ENCODE data around the gene EIF3I.

The EIF3I gene

DNA sequence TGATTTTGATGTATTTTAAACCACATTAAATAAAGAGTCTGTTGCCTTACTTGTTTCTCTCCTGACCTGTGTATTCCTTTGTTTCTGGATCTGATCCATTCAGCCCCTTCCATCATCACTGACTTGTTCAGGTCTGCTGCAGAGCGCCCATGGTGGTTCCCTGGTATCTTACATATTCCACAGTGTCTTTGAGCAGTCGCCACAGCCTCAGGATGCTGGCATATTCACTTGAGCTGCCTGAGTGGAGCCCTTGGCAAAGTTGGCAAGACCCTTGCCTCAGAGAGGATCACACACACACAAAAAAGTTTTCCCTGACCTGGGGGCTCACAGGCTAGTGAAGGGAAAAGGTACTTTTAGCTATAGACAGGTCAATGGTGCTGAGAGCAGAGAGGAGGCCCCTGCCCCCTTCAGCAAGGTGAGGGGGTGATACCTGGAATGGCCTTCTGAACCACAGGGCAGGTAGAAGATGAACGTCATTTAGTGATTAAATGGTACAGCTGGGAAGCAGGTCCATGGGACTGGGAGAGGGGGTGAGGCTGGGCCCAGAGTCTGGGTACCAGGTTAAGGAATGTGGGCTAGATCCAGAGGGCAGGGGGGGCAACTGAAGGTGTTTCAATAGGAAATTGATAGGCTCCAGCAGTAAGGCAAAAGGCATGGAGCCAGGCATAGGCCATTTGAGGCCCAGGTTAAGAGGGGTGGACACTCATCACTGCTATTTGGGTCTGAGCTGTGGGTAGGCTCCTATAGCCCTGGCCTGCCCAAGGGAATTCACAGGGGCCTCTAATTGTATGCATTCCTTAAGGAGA is 23.8 kb upstream of the EIF3I start:
- DNase-seq, result no peak

DNA sequence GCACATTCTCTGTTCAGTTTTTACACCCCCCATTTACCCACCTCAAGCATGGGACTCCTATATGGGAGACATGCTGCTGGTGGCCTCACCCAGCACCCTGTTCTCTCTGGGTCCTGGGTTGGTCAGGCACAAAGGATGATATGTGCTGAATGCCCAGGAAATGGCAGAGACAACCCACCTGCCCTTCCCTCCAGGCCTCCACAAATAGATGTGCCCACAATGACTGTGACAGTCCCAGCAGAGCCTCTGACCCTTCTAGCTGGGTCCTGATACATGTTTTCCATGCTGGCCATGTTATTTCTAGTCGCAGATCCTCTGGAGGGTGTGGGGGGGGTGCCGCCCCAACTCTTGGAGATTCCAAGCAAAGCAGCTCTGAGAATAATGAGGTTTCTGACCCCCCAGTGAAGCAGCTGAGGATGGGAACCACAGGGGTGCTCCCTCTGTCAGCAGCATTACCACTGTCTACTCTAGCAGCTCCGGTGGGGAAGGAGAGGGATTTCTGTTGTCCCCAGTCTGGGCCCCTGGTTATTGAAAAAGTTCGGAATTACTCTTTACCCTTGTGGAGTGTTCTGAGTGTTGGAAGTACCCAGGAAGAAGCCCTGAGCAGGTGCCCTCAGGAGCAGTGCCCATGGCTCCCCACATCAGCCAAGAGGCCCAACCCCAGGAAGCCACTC is 23.0 kb upstream of the EIF3I start:
- no peak for DNase-seq

DNA sequence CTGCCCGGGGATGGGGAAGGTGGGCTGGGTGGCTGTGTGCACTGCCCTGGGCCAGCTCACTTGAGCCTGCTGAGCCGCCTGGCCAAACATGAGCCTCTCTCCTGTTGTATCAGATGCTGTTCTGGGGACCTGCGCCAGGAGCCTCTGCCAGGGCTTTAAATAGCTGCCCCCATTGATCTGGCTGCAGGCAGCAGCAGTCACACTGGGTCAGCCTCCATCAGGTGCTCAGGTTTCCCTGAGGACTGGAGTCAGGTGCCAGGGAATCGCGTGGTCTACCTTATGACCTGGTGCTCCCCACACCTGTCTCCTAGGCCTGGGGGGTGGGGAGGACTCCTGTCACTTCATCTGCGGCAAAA is 22.5 kb upstream of the EIF3I start:
- no peak for DNase-seq

DNA sequence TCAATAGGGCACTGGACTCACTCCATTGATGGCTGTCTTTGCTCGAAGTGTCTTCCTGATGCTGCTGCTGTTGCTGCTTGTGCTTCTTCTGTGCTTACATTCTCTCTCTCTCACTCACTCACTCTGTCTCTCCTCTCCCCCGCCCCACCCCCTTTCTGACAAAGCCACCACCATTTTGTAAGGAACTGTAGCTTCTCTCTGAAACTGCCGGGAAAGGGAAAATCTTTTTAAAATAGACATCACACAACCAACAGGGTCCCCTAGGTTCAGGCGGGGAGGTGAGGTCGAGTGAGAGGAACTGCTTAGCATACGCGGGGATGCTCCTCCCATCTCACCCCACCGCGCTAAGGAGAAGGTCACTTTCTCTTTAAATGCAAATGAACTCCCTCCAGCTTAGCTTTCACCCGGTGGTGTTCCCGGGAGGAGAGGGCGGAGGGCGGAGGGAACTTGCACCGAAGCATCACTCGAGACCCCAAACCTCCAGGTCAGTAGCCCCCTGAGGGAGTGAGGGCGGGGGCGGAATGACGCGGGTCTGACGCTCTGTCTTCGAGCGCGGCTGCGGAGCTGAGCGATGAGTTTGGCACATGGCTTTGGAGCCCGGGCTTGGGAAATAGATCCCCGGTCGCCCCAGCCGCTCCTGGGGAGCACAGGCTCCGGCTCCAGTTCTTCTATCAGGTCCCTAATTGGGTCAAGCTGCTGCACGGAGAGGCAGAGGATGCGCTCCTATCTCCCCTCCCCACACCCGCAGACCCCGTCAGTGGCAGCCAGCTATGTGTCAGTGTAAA is 21.8 kb upstream of the EIF3I start, which contains the start of gene CCDC28B:
Gene CCDC28B, plus strand, starts transcription at position 370 of the 785 bp plus-strand sequence. CDS start 1,341 bp downstream, outside the sequence.
- peak; percentile 48 for DNase-seq

DNA sequence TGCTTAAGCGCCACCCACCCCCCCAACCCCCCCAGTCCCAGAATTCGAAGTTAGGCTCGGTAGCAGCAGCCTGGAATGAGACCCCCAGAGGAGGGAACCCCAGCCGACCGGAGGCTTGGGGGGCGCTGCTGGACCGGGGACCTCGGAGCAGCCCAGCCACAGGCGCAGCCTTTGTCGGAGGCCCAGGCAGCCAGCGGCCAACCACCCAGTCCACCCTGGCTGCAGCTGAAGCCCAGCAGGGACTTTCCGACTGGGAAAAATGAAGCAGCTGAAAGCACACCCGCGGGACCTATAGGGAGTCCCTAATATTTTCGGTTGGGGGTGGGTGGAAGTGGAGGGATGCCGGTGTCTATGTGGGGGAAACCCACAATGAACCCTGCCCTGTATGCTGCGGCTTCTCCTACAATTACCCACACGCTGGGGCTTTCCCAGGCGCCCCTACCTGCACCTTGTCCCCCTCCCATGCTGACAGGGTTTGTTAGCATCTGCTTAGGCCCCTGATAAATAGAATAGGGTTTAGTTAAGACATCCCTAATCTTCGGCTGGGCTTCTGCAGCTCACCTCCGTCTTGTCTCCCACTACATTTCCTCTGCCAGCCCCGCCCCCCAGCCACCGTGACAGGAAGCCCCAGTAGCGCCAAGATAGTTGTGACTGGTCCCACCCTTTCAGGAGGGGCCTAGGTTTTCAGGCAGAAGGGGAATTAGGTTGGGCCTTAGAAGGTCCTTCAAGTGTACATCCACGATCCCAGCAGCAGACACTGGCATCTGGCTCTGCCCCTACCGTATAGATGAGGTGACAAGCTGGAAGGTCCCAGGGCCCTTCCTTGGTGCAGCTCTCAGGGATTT is 21.0 kb upstream of the EIF3I start:
- peak; percentile 78 for DNase-seq

DNA sequence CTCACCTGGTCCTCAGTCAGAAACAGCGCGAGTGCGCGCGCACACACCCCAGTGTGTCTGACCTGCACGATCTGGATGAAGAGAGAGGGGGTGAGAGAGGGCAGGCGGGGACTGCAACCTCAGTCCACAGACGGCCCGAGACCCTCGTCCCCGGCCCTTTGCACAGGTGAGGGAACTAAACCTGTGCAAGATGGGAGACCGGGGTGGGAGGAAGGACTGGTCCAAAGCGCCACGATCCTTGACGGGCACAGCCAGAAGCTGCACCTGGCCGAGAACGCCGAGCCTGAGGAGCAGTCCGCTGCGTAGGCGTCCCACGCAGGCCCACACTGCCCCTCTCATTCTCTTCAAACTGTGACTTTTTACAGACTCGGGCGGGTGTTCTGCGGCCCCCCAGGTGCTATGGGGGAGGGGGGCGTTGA is 17.3 kb upstream of the EIF3I start:
- no peak for DNase-seq

DNA sequence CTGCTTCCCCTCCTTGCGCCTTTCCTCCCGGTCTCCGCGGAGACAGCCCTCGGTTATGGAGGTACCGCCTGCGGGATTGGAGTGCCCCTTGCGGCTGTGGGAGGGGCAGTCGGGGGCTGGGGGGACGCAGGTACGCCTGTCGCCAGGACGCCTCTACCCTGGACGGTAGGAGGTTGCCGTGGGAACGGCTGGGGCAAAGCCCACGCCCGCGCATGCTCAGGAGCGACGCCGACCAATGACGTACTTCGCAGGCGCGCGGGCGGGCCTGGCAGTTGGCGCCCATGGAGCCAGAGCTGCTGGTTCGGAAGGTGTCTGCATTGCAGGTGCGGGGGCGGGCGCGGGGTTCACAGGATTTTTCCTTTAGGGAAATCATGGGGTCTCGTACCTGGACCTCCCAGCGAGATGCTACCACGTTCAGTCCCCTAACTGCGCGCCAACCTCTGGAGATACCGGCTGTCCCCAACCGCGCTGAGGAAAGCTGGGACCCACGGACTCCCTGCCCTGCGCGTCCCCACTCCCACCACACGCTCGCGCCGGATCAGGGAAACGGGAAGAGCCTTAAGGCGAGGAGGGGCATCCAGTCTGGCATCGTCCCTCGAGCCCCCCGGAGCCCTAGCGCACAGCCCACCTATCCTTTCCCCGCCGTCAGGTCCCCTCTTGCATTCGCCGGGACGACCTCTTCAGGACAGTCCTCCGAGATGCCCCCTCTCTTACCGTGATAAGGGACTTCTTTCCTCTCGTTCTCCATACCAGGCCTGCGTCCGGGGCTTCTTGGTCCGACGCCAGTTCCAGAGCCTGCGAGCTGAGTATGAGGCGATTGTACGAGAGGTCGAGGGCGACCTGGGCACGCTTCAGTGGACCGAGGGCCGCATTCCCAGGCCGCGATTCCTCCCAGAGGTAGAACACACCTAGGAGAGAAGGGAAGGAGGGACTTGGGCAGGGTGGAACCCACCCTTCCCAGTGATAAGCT is 16.5 kb upstream of the EIF3I start, which contains the start of gene IQCC:
Gene IQCC, plus strand, starts transcription at position 271 of the 970 bp plus-strand sequence. Its CDS starts 11 bp downstream, at position 282.
- peak; percentile 84 for DNase-seq

DNA sequence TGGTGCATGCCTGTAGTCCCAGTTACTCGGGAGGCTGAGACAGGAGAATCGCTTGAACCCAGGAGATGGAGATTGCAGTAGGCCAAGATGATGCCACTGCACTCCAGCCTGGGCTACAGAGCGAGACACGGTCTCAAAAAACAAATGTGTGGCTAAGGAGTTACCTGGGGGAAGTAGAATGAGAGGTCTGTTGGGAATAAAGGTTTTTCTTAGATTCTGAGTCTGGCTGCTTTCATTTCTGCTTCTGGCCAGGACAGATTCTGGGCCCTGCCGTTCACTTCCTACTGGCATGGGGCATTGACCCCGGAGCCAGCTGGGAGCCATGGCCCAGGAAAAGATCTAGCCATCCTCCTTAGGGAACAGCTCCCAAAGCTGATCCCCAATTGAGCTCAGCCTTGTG is 13.7 kb upstream of the EIF3I start:
- no peak for DNase-seq

DNA sequence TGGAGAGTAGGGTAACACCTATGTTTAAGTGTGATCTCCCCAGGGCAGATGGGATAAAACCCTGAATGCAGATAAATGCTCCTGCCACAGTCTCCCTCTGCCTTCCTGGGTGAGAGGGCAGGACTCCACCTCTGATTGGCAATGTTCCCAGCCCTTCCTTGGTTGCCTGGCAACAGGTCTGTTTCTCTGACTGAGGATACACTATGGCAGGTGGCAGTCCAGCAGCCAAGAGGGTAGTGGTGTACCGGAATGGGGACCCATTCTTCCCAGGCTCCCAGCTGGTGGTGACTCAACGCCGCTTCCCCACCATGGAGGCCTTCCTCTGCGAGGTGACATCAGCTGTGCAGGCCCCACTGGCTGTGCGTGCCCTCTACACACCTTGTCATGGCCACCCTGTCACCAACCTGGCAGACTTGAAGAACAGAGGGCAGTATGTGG is 13.3 kb upstream of the EIF3I start, which contains the start of gene DCDC2B:
Gene DCDC2B, plus strand, starts transcription at position 199 of the 438 bp plus-strand sequence. Its CDS starts 5 bp downstream, at position 204.
- DNase-seq, result no peak

DNA sequence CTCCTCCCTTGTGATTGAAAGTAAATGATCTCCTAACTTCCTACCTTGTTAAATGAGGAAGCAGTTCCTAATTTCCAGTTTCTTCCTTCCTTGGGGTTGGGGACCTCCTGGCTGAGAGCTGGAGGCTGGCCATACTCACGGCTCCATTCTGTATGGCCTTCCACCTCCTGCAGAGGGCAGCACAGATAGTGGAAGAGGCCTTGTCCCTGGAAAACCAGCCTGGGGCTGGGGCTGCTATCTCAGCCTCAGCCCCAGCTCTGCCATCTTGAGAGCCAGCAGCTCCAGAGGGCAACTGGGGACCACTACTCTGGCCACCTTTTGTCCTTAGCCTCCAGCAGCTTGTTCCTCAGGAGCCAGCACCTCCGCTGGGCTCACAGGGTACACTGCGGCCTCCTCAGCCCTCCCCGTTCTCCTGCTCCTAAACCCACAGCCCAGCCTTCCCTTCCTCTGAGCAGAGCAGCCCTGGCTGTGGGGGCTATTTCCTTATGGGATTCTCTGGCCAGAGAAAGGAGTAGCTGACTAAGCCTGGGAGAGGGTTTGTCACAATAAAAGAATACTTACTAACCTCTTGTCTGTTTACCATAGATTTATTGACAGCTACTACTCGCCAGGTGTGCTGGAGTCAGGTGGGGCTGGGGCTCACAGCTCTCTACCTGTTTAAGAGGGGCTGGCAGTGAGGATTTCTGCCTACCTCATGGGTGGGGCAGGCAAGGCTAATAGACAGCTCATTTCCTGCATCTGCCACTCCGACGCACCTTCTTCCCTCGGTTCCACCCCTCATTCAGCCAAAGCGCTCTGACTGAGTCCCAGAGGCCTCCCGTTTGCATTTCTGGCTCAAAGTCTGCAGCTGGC is 6.4 kb upstream of the EIF3I start:
- peak; percentile 44 for DNase-seq

DNA sequence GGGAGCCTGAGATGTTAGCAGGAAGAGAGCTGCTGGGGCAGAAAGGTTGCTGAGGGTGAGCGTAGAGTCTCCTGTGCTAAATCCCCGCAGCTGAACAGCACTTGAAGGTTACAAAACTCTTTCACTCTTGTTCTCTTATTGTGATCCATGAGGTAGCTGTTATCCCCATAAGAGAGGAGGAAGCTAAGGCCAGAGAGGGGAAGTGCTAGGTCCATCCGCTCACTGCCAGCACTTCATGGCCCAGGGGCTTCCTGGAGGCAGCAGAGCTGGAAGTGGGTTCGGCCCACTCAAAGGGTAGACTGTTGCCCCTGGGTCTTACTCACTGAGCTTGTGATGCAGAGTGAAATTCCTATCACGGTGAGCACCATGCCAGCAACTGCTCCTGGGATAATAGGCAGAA is 5.6 kb upstream of the EIF3I start:
- DNase-seq, result no peak

DNA sequence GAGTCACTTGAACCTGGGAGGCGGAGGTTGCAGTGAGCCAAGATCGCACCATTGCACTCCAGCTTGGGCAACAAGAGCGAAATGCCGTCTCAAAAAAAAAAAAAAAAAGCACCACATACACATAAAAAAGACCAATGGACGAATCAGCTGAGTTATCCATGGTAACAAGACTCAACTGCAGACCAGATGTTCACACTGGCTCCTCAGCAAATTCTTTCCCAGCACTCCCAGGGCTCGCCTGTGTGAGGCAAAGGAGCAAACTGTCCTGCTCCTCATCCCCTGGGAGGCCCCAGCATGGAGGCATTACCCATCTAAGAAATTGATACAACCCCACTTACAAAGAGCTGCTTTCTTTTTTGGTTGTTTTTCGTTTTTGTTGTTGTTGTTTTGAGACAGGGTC is 3.2 kb upstream of the EIF3I start:
- no peak for DNase-seq

DNA sequence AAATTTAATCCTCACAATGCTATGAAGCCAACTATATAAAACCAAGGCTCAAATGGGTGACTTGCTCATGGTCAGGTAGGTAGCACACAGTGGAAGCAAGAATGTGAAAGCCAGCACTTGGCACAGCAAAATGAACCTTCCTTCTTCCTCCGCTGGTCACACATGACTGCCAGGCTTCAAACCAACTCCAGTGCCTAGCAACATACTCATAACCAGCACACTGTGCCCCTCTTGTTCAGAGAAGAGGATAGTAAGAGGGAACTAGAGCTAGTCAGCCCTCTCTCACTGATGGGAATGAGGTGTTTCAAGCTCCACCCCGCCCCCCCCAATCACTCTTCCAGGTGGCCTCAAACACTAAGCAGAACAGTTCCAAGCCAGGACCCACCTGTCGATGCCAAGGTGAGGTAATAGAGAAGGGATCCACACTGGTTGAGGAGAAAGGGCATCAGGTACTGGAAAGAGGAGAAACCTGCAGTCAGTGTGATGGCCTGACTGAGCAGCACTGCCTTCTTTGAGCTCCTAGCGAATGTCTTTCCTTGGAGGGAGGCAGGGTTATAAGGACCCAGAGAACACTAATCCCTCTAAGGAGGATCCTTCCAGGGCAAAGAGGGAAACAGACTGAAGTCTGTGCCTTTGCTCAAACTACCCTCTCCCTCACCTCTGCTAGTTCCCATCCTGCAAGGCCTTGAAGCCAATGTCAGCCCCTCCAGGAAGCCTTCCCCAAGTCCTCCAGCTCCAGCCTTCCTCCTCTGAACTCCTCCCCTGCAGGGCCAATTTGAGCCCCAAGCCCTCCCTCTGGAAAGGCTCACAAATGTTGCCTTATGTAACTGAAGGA is 1.2 kb upstream of the EIF3I start:
- no peak for DNase-seq

DNA sequence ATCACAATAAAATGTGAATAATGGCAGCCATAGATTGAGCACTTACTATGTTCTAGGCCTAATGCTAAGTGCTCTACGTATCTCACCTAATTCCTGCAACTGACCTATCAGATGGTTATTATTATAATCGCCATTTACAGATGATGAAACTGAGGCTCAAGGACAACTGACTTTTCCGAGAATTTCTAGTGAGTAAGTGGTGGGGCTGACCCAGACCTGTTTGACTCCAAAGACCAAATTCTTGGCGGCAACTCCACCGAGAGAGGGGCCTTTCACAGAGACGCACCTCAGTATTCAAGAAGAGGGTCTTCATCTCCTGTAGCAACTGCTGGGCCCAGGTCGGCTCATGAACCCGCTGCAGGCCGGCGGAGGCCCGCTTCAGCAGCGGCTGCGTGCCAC is 627 bp upstream of the EIF3I start:
- DNase-seq, result no peak

DNA sequence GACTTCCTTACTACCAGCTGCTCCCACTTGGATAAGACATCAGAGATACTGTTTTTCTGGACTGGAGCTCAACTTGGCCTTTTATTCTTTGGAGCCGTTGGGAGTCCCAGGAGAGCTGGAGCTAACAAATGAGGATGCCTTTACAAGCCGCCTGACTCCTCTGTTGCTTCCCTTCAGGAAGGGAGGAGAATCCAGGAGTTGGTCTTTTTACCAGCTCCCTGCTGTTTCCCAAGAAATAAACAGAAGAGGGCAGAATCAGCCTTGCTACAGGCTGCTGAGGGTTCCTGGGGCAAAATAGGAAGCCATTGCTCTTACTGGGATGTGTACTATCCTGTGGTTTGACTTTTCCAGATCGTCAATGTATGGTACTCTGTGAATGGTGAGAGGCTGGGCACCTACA is 1.5 kb downstream of the EIF3I start:
- no peak for DNase-seq

DNA sequence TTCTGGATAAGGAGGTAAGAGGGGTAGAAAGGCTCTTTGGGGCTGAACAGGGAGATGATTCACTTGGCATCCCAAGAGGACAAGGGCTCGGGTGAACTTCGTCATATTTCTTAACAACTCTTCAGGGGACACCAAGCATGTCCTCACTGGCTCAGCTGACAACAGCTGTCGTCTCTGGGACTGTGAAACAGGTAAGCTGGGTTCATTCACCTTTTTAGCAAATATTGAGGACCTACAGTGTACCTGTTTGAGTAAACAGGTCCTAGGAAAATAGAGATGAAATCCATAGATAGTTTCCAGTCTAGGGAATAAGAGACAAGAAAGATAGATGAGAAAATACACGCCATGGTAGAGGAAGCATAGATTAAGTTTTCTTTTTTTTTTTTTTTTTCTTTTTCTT is 2.1 kb downstream of the EIF3I start:
- no peak for DNase-seq

DNA sequence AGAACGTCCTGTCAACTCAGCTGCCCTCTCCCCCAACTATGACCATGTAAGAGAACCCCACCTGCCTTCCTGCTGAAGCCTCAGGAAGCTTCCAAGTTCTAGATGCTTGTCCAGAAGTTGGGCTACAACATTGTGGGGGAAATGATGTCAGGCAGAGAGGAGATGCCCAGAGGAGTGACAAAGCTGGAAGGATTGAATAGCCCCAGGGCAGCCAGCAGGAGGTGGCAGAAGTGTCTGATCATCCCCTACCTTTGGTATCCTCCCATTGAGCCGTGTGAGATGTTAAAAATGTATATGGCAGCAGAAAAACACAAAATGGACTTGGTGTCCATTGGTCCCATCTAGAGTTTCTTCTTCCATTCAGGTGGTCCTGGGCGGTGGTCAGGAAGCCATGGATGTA is 6.6 kb downstream of the EIF3I start:
- DNase-seq, result no peak

DNA sequence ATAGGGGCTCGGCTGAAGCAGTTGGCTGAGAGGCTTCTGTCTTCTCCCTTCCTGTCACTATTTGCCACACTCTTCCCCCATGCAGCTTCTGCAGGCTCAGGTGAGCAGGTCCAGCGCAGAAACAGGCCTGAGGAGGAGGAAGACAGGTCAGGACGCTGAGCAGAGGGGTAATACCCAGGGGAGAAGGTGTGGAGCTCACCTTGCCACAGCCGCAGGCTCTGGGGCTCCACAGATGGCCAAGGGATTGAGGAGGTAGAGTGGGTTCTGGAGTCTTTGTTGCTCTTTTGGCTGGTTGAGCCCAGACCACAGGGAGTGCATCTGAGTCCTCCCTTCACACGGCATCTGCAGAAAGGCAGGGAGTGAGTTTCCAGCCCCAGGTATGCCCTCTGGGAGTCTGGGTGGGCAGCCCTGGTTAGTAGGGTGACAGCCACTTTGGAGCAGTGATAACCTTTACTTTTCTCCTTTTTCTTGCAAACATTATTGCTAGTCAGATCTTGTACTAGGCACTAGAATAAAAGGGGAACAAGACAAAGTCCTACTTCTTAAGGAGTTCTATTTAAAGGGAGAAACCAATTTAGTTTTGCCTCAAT is 9.7 kb downstream of the EIF3I start:
- no peak for DNase-seq

Data from central memory CD4-positive, alpha-beta T cell (primary cell).